IPS-15b (cell line): ENCODE results near the gene ISL2.
"Not testable (repeated sequence)": the region's sequence is repeated elsewhere in the genome, so short reads cannot be mapped to it uniquely, and the experiment has no call there.

Experiments used
- H3K27me3 ChIP-seq: one replicate; pipeline ENCODE4 v1.6.1; 2013; ENCODE audit warnings: low read length; ENCODE audit not compliant: control insufficient read depth, insufficient read depth
- H3K36me3 ChIP-seq: one replicate; pipeline ENCODE4 v1.6.1; 2013; ENCODE audit warnings: low read length; ENCODE audit not compliant: control insufficient read depth, insufficient read depth
- H3K4me1 ChIP-seq: one replicate; pipeline ENCODE4 v1.6.1; 2013; ENCODE audit warnings: mild to moderate bottlenecking, low read length; ENCODE audit not compliant: control insufficient read depth, insufficient read depth
- H3K4me3 ChIP-seq: one replicate; pipeline ENCODE4 v1.5.1; 2013; ENCODE audit warnings: low read depth, low read length
- H3K9ac ChIP-seq: one replicate; pipeline ENCODE4 v1.6.1; 2013; ENCODE audit warnings: low read depth, mild to moderate bottlenecking, low read length
- H3K9me3 ChIP-seq: one replicate; pipeline ENCODE4 v1.6.1; 2013; ENCODE audit warnings: mild to moderate bottlenecking, low read length; ENCODE audit not compliant: control insufficient read depth, insufficient read depth

Gene ISL2

DNA sequence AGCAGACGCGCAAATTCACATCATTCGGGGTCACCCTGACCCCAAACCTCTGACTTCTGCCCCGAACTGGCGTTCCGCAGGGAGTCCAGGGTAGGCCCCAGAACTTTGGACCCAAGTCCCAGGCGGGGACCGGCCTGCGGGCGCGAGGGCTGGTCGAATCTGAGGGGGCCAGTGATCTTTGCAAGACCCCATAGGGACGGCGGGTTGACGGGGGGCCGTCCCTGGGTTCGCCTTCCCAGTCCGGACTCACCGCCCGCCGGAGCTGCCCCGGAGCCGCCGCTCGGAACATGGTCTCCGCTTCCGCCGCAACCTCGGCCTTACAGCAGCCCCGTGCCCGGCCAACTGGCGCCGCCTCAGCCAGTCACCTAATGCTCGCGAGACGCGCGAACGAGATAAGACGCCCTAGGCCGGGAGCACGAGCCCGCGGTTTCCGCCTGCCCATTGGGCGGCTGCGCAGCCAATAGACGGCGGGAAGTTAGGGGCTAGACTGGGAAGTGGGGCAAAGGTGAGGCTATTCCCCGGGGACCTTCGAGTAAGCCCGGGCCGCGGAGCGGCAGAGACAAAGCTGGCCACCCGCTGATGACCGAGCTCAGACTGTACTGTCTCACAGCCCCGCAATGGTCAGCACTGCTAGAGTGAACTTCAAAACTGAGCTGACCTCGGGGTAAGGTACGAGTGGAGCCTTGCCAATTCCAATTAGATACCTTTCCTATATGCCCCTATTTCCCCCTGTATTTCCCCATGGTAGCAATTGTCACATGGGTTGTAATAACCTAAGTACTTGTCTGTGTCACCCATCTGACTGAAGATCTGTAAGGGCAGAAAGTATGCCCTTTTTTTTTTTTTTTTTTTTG, 25.2 kb upstream of the ISL2 start, which contains the start of gene ETFA:
ETFA (minus strand) TSS at position 370 of the 854 bp plus-strand sequence; CDS start at position 289, 81 bp downstream.
- Histone ChIP-seq H3K4me3 (peak within 1 kb of the TSS; percentile 80), H3K9ac (peak within 1 kb of the TSS; percentile 73), H3K4me1 (peaks cover 12% of the 10 kb centered on the region), H3K36me3 (no peaks in the 10 kb centered on the region), H3K27me3 (peaks cover 11% of the 10 kb centered on the region), H3K9me3 (no peaks in the 10 kb centered on the region)

- H3K9ac ChIP-seq, result no peak overlapping the region
- H3K9me3 ChIP-seq, result no peaks in the 10 kb centered on the region
- no peak overlapping the region for H3K4me3 ChIP-seq
- peaks cover 12% of the 10 kb centered on the region for H3K4me1 ChIP-seq
- peaks cover 12% of the 10 kb centered on the region for H3K27me3 ChIP-seq
- no peaks in the 10 kb centered on the region for H3K36me3 ChIP-seq
Measured at GRCh38 chr15:76312540-76313174, 23.9 kb upstream of the ISL2 start.

DNA sequence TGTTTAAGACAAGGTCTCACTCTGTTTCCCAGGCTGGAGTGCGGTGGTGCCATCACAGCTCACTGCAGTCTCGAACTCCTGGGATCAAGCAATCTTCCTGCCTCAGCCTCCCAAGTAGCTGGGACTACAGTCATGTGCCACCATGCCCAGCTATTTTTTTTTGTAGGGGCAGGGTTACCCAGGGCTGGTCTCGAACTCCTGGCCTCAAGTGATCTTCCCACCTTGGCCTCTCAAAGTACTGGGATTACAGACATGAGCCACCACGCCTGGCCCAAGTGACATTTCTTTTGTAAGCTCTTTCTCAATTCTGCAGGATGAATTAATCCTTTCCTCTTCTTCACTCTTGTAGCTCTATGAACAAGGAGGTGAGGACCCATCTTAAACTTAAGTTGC, 23.4 kb upstream of the ISL2 start:
- not testable (repeated sequence) for H3K9me3 ChIP-seq, H3K4me3 ChIP-seq, H3K36me3 ChIP-seq, H3K9ac ChIP-seq
- peaks cover 12% of the 10 kb centered on the region for H3K4me1 ChIP-seq
- peaks cover 13% of the 10 kb centered on the region for H3K27me3 ChIP-seq

GRCh38 chr15:76313731-76314130, 22.8 kb upstream of the ISL2 start:
- H3K27me3 ChIP-seq, result peaks cover 13% of the 10 kb centered on the region
- H3K36me3 ChIP-seq, result no peaks in the 10 kb centered on the region

GRCh38 chr15:76320012-76320411, 16.6 kb upstream of the ISL2 start:
- Histone ChIP-seq H3K9me3 (no peaks in the 10 kb centered on the region), H3K9ac (no peak overlapping the region), H3K4me1 (no peaks in the 10 kb centered on the region), H3K4me3 (no peak overlapping the region), H3K36me3 (no peaks in the 10 kb centered on the region), H3K27me3 (peaks cover 2% of the 10 kb centered on the region)

More at GRCh38 chr15:76313731-76314130, 22.8 kb upstream of the ISL2 start:
- H3K4me1 ChIP-seq, result peaks cover 12% of the 10 kb centered on the region
- H3K9me3 ChIP-seq, result no peaks in the 10 kb centered on the region
- no peak overlapping the region for H3K4me3 ChIP-seq
- no peak overlapping the region for H3K9ac ChIP-seq

DNA sequence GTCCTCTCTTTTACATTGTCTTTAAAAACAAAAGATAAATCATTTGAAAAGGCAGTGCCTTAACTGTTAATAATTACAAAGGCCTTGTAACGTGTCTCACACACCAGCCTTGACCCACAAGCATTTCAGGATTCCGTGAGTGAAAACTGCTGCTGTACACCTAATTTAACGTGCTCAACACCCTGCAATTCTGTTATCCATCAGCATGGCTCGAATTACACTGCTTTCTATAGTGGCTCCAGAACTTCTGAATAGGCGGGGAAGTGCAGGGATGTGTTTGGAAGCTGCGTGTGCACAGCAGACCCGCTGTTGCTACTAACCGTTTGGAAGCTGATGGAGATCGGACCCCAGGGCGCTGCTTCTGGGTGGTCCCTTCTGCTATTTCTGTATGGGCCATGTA, 15.4 kb upstream of the ISL2 start:
- Histone ChIP-seq H3K4me1 (no peaks in the 10 kb centered on the region), H3K9me3 (no peaks in the 10 kb centered on the region), H3K4me3 (no peak overlapping the region), H3K27me3 (peaks cover 2% of the 10 kb centered on the region), H3K36me3 (no peaks in the 10 kb centered on the region), H3K9ac (no peak overlapping the region)

DNA sequence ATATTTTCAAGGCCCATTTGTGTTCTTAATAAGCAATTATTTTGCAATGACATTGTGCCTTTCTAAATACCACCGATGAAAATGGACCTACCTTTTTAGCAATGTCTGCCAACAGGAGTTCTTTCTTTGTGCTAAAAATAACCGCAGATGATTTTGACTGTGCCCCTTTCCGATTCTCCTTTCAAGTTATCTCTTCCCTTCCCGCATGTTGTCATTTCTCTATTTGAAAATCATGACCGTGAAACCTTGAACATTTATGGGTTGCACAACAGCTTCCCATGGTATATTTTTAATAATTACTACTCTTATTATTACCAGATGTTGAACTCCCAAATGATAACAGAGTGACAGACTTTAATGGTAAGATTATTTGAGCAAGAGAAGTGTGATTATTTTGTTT, 15.0 kb upstream of the ISL2 start:
- Histone ChIP-seq H3K36me3 (no peaks in the 10 kb centered on the region), H3K4me1 (no peaks in the 10 kb centered on the region), H3K4me3 (no peak overlapping the region), H3K9ac (no peak overlapping the region), H3K9me3 (no peaks in the 10 kb centered on the region), H3K27me3 (peaks cover 2% of the 10 kb centered on the region)

DNA sequence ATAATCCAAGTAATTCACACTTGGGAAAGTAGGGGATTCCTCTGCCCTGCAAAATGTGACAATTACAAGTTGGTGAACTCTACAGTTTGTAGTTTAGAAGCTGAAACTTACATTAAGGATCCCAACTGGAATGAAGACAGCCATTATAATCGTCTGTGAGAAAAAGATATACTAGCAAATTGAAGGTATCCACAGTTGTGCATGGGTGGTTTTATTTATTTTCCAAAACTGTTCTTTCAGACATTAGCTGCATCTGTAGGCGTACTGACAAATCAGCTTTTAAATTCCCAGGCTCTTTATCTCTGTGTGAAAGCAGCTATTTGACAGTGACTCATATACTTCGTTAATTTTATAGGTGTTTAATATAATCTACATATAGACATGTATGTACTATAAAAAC, 12.5 kb upstream of the ISL2 start:
- Histone ChIP-seq H3K4me1 (no peaks in the 10 kb centered on the region), H3K4me3 (no peak overlapping the region), H3K9ac (no peak overlapping the region), H3K27me3 (no peaks in the 10 kb centered on the region), H3K36me3 (no peaks in the 10 kb centered on the region), H3K9me3 (no peaks in the 10 kb centered on the region)

- Histone ChIP-seq H3K4me3 (no peak overlapping the region), H3K36me3 (no peaks in the 10 kb centered on the region), H3K9ac (no peak overlapping the region), H3K27me3 (peaks cover 2% of the 10 kb centered on the region), H3K4me1 (no peaks in the 10 kb centered on the region), H3K9me3 (no peaks in the 10 kb centered on the region)
Measured at GRCh38 chr15:76325704-76326103, 10.9 kb upstream of the ISL2 start.

GRCh38 chr15:76327191-76328105, 9.1 kb upstream of the ISL2 start:
- Histone ChIP-seq H3K9me3 (no peaks in the 10 kb centered on the region), H3K9ac (no peak overlapping the region), H3K36me3 (no peaks in the 10 kb centered on the region), H3K4me1 (no peaks in the 10 kb centered on the region), H3K27me3 (peaks cover 2% of the 10 kb centered on the region), H3K4me3 (no peak overlapping the region)

DNA sequence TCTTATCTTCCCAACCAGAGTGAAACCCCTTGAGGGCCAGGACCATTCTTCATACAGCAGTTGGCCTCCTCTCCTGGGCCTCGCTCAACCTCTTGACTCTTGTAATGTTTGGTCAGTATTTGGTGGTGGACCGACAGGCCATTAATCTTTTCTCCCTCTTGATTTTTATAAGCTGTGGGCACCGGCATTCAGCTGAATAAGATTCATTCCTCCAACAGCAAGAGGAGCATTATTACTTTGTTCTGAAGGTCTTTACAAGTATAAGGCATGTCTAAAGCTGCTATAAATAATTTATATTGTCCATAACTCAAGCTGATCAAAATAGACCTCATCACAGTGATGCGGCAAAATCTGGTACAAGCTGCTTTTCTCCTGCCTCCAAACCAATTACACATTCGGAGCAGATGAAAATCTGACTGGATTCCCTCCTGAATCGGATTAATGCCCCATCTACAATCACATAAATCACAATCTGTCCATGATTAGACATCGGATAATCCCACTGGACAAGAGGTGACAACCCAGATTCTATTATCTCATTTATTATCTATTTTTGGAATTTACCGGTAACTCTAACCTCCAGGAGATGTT, 8.4 kb upstream of the ISL2 start:
- Histone ChIP-seq H3K27me3 (peaks cover 8% of the 10 kb centered on the region), H3K4me3 (no peak overlapping the region), H3K4me1 (no peaks in the 10 kb centered on the region), H3K9me3 (no peaks in the 10 kb centered on the region), H3K9ac (no peak overlapping the region), H3K36me3 (no peaks in the 10 kb centered on the region)
